Left ventricle myocardium inferior (tissue), 1 donor: ENCODE results near the gene MICAL1. TPM values are rescaled to one million over a fixed set of nuclear protein-coding genes. Genes with fewer than 3 reads are reported as not detected.

Experiments
- DNase-seq: peaks from one replicate; pipeline ENCODE4 v3.0.0-alpha.2; 2020
- H3K27ac ChIP-seq: fragments of 200-600 bp; replicated peaks from 2 replicates; pipeline ENCODE4 v1.8.0; 2021
- H3K27me3 ChIP-seq: fragments of 200-600 bp; 2 replicates; pipeline ENCODE4 v1.8.0; 2021; ENCODE audit warnings: low read depth
- H3K36me3 ChIP-seq: fragments of 200-600 bp; 2 replicates; pipeline ENCODE4 v1.8.0; 2021
- H3K4me1 ChIP-seq: fragments of 200-600 bp; 2 replicates; pipeline ENCODE4 v1.8.0; 2021
- H3K4me3 ChIP-seq: fragments of 200-600 bp; 2 replicates; pipeline ENCODE4 v1.8.0; 2021; ENCODE audit warnings: mild to moderate bottlenecking, moderate library complexity
- H3K9me3 ChIP-seq: fragments of 200-600 bp; replicated peaks from 2 replicates; pipeline ENCODE4 v1.8.0; 2021
- CTCF ChIP-seq: fragments of 200-600 bp; IDR thresholded peaks from 2 replicates; pipeline ENCODE4 v1.8.0; 2021; ENCODE audit warnings: antibody characterized with exemption, mild to moderate bottlenecking, borderline replicate concordance
- intact Hi-C: fragments of 100-400 bp; cut with micrococcal nuclease; formaldehyde crosslinking; loops from one replicate; pipeline ENCODE4 v1.11.0; 2022
- total RNA-seq: library from RNA; stranded (reverse); fragmentation: NEBNext Ultra II Directional; extraction: Animal tissue kit (Norgen Biotek cat#: 25700); gene quantifications from one replicate; pipeline ENCODE4 v1.2.1, GENCODE V29; 2021
- donor health status: DM: no; HTN: yes; CAD: no; lungs with severe emphysema.

MICAL1 gene
- total RNA-seq, 1 donor from 2014 or later = 5.6 TPM

- no peaks in the 10 kb centered on the region for H3K36me3 ChIP-seq
- no peaks in the 10 kb centered on the region for H3K9me3 ChIP-seq
- no peak overlapping the region for H3K27ac ChIP-seq
- no peak for TF ChIP-seq CTCF
- H3K27me3 ChIP-seq = no peaks in the 10 kb centered on the region
- no peak for DNase-seq
- intact Hi-C loops = no loop called here
- H3K4me1 ChIP-seq = no peaks in the 10 kb centered on the region
- no peak overlapping the region for H3K4me3 ChIP-seq
Measured at GRCh38 chr6:109417646-109418045, 37.9 kb downstream of the MICAL1 start.

GRCh38 chr6:109411034-109411433 is 44.5 kb downstream of the MICAL1 start:
- Histone ChIP-seq H3K4me1 (no peaks in the 10 kb centered on the region), H3K27me3 (no peaks in the 10 kb centered on the region), H3K4me3 (no peak overlapping the region), H3K36me3 (no peaks in the 10 kb centered on the region), H3K9me3 (no peaks in the 10 kb centered on the region), H3K27ac (no peak overlapping the region)
- no peak for TF ChIP-seq CTCF
- no peak for DNase-seq
- intact Hi-C loops = no loop called here

- Histone ChIP-seq H3K4me1 (no peaks in the 10 kb centered on the region), H3K4me3 (no peak overlapping the region), H3K27me3 (no peaks in the 10 kb centered on the region), H3K9me3 (no peaks in the 10 kb centered on the region), H3K36me3 (no peaks in the 10 kb centered on the region), H3K27ac (no peak overlapping the region)
- TF ChIP-seq CTCF = no peak
- DNase-seq = no peak
- intact Hi-C loops = no loop called here
Measured at GRCh38 chr6:109406196-109406595, 49.4 kb downstream of the MICAL1 start.

GRCh38 chr6:109397020-109397419 is 58.6 kb downstream of the MICAL1 start:
- Histone ChIP-seq H3K9me3 (no peaks in the 10 kb centered on the region), H3K36me3 (no peaks in the 10 kb centered on the region), H3K27me3 (no peaks in the 10 kb centered on the region), H3K27ac (no peak overlapping the region), H3K4me1 (no peaks in the 10 kb centered on the region), H3K4me3 (no peak overlapping the region)
- intact Hi-C loops = no loop called here
- DNase-seq = no peak
- peak; percentile 41 for TF ChIP-seq CTCF

GRCh38 chr6:109396046-109396718 is 59.4 kb downstream of the MICAL1 start:
- H3K4me3 ChIP-seq = no peak overlapping the region
- no peaks in the 10 kb centered on the region for H3K27me3 ChIP-seq
- intact Hi-C loops = no loop called here

More at GRCh38 chr6:109396046-109396718, 59.4 kb downstream of the MICAL1 start:
- no peaks in the 10 kb centered on the region for H3K9me3 ChIP-seq
- H3K4me1 ChIP-seq = no peaks in the 10 kb centered on the region
- no peak overlapping the region for H3K27ac ChIP-seq
- TF ChIP-seq CTCF = no peak
- no peaks in the 10 kb centered on the region for H3K36me3 ChIP-seq
- no peak for DNase-seq

Other genes starting within 250 kb of the MICAL1 start
- gene CD164, start 73.3 kb downstream of the MICAL1 start, total RNA-seq = 93.3 TPM
- 3.9 TPM for gene PPIL6, start 15.1 kb downstream of the MICAL1 start, total RNA-seq
- 3.5 TPM for gene SMPD2, start 15.0 kb downstream of the MICAL1 start, total RNA-seq
- 2.6 TPM for gene ZBTB24, start 27.4 kb upstream of the MICAL1 start, total RNA-seq
- gene AK9, start 235.4 kb upstream of the MICAL1 start, total RNA-seq = 12.6 TPM
- 8.0 TPM for gene FIG4, start 235.5 kb upstream of the MICAL1 start, total RNA-seq